Esophagus squamous epithelium (tissue), 5 donors: ENCODE measurements around the gene BOD1. TPM values are rescaled to one million over a fixed set of nuclear protein-coding genes. Genes with fewer than 3 reads are reported as not detected.

ENCODE experiments used
- DNase-seq: peaks from one replicate; lab custom pipeline; 2025; lab: John Stamatoyannopoulos, UW
- H3K27ac ChIP-seq, 4 donors: fragments of 200-600 bp; sonication (generic); one replicate each; pipeline ENCODE4 v1.5.1; 2016 to 2019; ENCODE audit warnings: mild to moderate bottlenecking in 1 of 4
- H3K27me3 ChIP-seq, 4 donors: fragments of 200-600 bp; sonication (generic); 1 replicate in 3 of 4; 2 replicates in 1 of 4; pipeline versions ENCODE4 v1.5.1 to v1.6.0; 2017 to 2021; ENCODE audit warnings: antibody characterized with exemption in 1 of 4
- H3K36me3 ChIP-seq, 3 donors: fragments of 200-600 bp; sonication (generic); one replicate each; pipeline ENCODE4 v1.5.1; 2016 to 2019
- H3K4me1 ChIP-seq, 3 donors: fragments of 200-600 bp; sonication (generic); one replicate each; pipeline ENCODE4 v1.5.1; 2017 to 2019
- H3K4me3 ChIP-seq, 4 donors: fragments of 200-600 bp; sonication (generic); 1 replicate in 3 of 4; 2 replicates in 1 of 4; pipeline ENCODE4 v1.5.1; 2016 to 2019; ENCODE audit warnings: mild to moderate bottlenecking in 2 of 4, moderate library complexity in 1 of 4
- H3K9me3 ChIP-seq, 3 donors: fragments of 200-600 bp; sonication (generic); one replicate each; pipeline ENCODE4 v1.5.1; 2016 to 2019
- CTCF ChIP-seq, 6 experiments: fragments of 450-650 bp in 4 of 6; fragments of 200-600 bp in 2 of 6; sonication (generic) in 2 of 6; IDR thresholded peaks; one replicate each; pipeline ENCODE4 v1.5.1; 2016 to 2019; ENCODE audit warnings: antibody characterized with exemption in 6 of 6, mild to moderate bottlenecking in 4 of 6, moderate library complexity in 4 of 6
- POLR2A ChIP-seq, 4 donors: fragments of 450-650 bp; IDR thresholded peaks; one replicate each; pipeline ENCODE4 v1.6.1; 2017; ENCODE audit warnings: antibody characterized with exemption in 4 of 4, mild to moderate bottlenecking in 4 of 4, moderate library complexity in 3 of 4
- WGBS, 2 donors: methylation state at CpG; one replicate each; pipeline ENCODE4 v1.1.5; 2018; 5-methylcytosine and 5-hydroxymethylcytosine counted together
- intact Hi-C: fragments of 100-400 bp; cut with DNase I; formaldehyde crosslinking; loops from one replicate; pipeline ENCODE4 v1.15.0; 2022
- total RNA-seq, 4 donors: library from RNA; depleted of rRNA; stranded (reverse); fragments of >200 nt; gene quantifications; one replicate each; pipeline ENCODE4 v1.1.0, GENCODE V29; 2016
- donor health status: DM: yes; HTN: yes; CAD: no.

The BOD1 gene
- total RNA-seq, 4 donors from 2014 or later, result 13.8 to 43.1 (median 20.2) TPM

GRCh38 chr5:173614591-173614990 lies 1.9 kb downstream of the BOD1 start:
- TF ChIP-seq CTCF (IDR thresholded peaks at IDR 0.05) (no peak), POLR2A (IDR thresholded peaks at IDR 0.05) (no peak)
- H3K4me1 ChIP-seq, result peaks cover 11 to 50% (median 21%) of the 10 kb centered on the region in 3 donors
- H3K36me3 ChIP-seq, result peaks cover 0 to 42% (median 0%) of the 10 kb centered on the region in 3 donors
- H3K27ac ChIP-seq, result no peak overlapping the region
- DNase-seq, result no peak
- H3K9me3 ChIP-seq, result no peaks in the 10 kb centered on the region
- no peaks in the 10 kb centered on the region for H3K27me3 ChIP-seq
- H3K4me3 ChIP-seq, result peak overlapping the region in 1 of 4 donors; percentile 89
- 85% methylated on average over 6 to 7 of the region's 7 CpGs for WGBS, 2 donors
- intact Hi-C loops, result no loop called here

- WGBS, 2 donors, result 79 to 85% methylated on average over 8 of the region's 8 CpGs
- intact Hi-C loops, result no loop called here
- no peak for DNase-seq
- H3K4me1 ChIP-seq, result peaks cover 11 to 50% (median 21%) of the 10 kb centered on the region in 3 donors
- no peaks in the 10 kb centered on the region for H3K9me3 ChIP-seq
- H3K4me3 ChIP-seq, result no peak overlapping the region
- H3K27me3 ChIP-seq, result no peaks in the 10 kb centered on the region
- no peak for TF ChIP-seq CTCF (IDR thresholded peaks at IDR 0.05)
- TF ChIP-seq POLR2A (IDR thresholded peaks at IDR 0.05), result no peak
- H3K27ac ChIP-seq, result no peak overlapping the region
- H3K36me3 ChIP-seq, result peaks cover 2 to 52% (median 4%) of the 10 kb centered on the region in 3 donors
Measured at GRCh38 chr5:173613433-173614159, 2.9 kb downstream of the BOD1 start.

GRCh38 chr5:173612948-173613347 lies 3.5 kb downstream of the BOD1 start:
- DNase-seq, result no peak
- WGBS, 2 donors, result 48 to 59% methylated on average over 3 of the region's 3 CpGs

GRCh38 chr5:173611706-173612105 lies 4.7 kb downstream of the BOD1 start:
- Histone ChIP-seq H3K27me3 (no peaks in the 10 kb centered on the region), H3K36me3 (peaks cover 16 to 71% (median 17%) of the 10 kb centered on the region in 3 donors), H3K27ac (no peak overlapping the region), H3K4me3 (no peak overlapping the region), H3K4me1 (peaks cover 11 to 41% (median 21%) of the 10 kb centered on the region in 3 donors), H3K9me3 (no peaks in the 10 kb centered on the region)
- TF ChIP-seq CTCF (IDR thresholded peaks at IDR 0.05) (no peak), POLR2A (IDR thresholded peaks at IDR 0.05) (no peak)
- DNase-seq, result no peak
- intact Hi-C loops, result no loop called here
- 80 to 91% methylated on average over 4 of the region's 4 CpGs for WGBS, 2 donors

More at GRCh38 chr5:173612948-173613347, 3.5 kb downstream of the BOD1 start:
- peaks cover 4 to 58% (median 9%) of the 10 kb centered on the region in 3 donors for H3K36me3 ChIP-seq
- H3K27me3 ChIP-seq, result no peaks in the 10 kb centered on the region
- no peaks in the 10 kb centered on the region for H3K9me3 ChIP-seq
- intact Hi-C loops, result no loop called here
- H3K27ac ChIP-seq, result no peak overlapping the region
- H3K4me1 ChIP-seq, result peaks cover 11 to 50% (median 21%) of the 10 kb centered on the region in 3 donors
- TF ChIP-seq POLR2A (IDR thresholded peaks at IDR 0.05), result no peak
- no peak for TF ChIP-seq CTCF (IDR thresholded peaks at IDR 0.05)
- H3K4me3 ChIP-seq, result no peak overlapping the region

- H3K9me3 ChIP-seq, result no peaks in the 10 kb centered on the region
- H3K4me1 ChIP-seq, result no peaks in the 10 kb centered on the region
- H3K4me3 ChIP-seq, result no peak overlapping the region
- 44 to 78% methylated on average over 1 of the region's 1 CpG for WGBS, 2 donors
- no peak for TF ChIP-seq POLR2A (IDR thresholded peaks at IDR 0.05)
- no peak overlapping the region for H3K27ac ChIP-seq
- no peaks in the 10 kb centered on the region for H3K27me3 ChIP-seq
- H3K36me3 ChIP-seq, result peaks cover 17 to 61% (median 17%) of the 10 kb centered on the region in 3 donors
- intact Hi-C loops, result no loop called here
- DNase-seq, result no peak
Measured at GRCh38 chr5:173604141-173604540, 12.3 kb downstream of the BOD1 start.
